Spinal cord (tissue), 10 donors: ENCODE data around the gene ZNF467. TPM values are rescaled to one million over a fixed set of nuclear protein-coding genes. Genes with fewer than 3 reads are reported as not detected.
A peak's percentile ranks its signal among the peaks of the same experiment; 100 is the strongest.

ENCODE experiments used
- DNase-seq, 6 donors: peaks; one replicate each; pipeline versions ENCODE4 v3.0.0 to v3.0.0-alpha.2; 2013 to 2015; ENCODE audit warnings: low spot score in 6 of 6, low read depth in 4 of 6
- H3K27ac ChIP-seq: one replicate; pipeline ENCODE4 v1.5.1; 2013; ENCODE audit warnings: low read depth, low read length, control low read depth
- H3K27me3 ChIP-seq: one replicate; pipeline ENCODE4 v1.6.1; 2013; ENCODE audit warnings: low read length; ENCODE audit not compliant: control insufficient read depth, insufficient read depth
- H3K36me3 ChIP-seq: one replicate; pipeline ENCODE4 v1.6.1; 2013; ENCODE audit warnings: low read length; ENCODE audit not compliant: control insufficient read depth, insufficient read depth
- H3K4me1 ChIP-seq: one replicate; pipeline ENCODE4 v1.6.1; 2013; ENCODE audit warnings: low read length; ENCODE audit not compliant: control insufficient read depth, insufficient read depth
- H3K4me3 ChIP-seq: one replicate; pipeline ENCODE4 v1.5.1; 2013; ENCODE audit warnings: low read depth, low read length, control low read depth
- H3K9me3 ChIP-seq: one replicate; pipeline ENCODE4 v1.6.1; 2013; ENCODE audit warnings: low read length; ENCODE audit not compliant: control insufficient read depth, insufficient read depth
- WGBS: methylation state at CpG from one replicate; pipeline ENCODE4 v1.1.5; 2013; ENCODE audit warnings: missing lambda C conversion rate; ENCODE audit not compliant: insufficient coverage; 5-methylcytosine and 5-hydroxymethylcytosine counted together
- polyA plus RNA-seq, 2 donors: library from polyadenylated mRNA; unstranded; fragments of 120-200 nt; gene quantifications; one replicate each; pipeline ENCODE4 v1.2.1, GENCODE V29; 2013; ENCODE audit not compliant: insufficient read length in 2 of 2
- total RNA-seq, 2 donors: library from RNA; depleted of rRNA in 1 of 2; stranded (reverse); fragments of 120-200 nt in 1 of 2; fragments of >200 nt in 1 of 2; gene quantifications; one replicate each; pipeline versions ENCODE4 v1.2.3 to v1.2.4, GENCODE V29; 2013 to 2014
- donor health status: healthy.

Gene ZNF467
- total and polyA plus RNA-seq, 4 donors: 2.8 to 17.5 (median 7.8) TPM

GRCh38 chr7:149766135-149766675 lies 7.2 kb downstream of the ZNF467 start:
- H3K9me3 ChIP-seq: no peaks in the 10 kb centered on the region
- WGBS: 27% methylated on average over 17 of the region's 18 CpGs
- H3K27me3 ChIP-seq: peaks cover 52% of the 10 kb centered on the region
- peaks cover 25% of the 10 kb centered on the region for H3K36me3 ChIP-seq
- DNase-seq: no peak
- no peak overlapping the region for H3K27ac ChIP-seq
- H3K4me1 ChIP-seq: peaks cover 22% of the 10 kb centered on the region
- no peak overlapping the region for H3K4me3 ChIP-seq

- H3K4me1 ChIP-seq: peaks cover 16% of the 10 kb centered on the region
- H3K36me3 ChIP-seq: peaks cover 25% of the 10 kb centered on the region
- WGBS: 19% methylated on average over 75 of the region's 76 CpGs
- H3K4me3 ChIP-seq: no peak overlapping the region
- peaks cover 55% of the 10 kb centered on the region for H3K27me3 ChIP-seq
- no peak overlapping the region for H3K27ac ChIP-seq
- peak in 2 of 6 donors; percentile 50 to 72 for DNase-seq
- H3K9me3 ChIP-seq: no peaks in the 10 kb centered on the region
These were observed 7.8 kb downstream of the ZNF467 start for GRCh38 chr7:149765399-149766121.

- Histone ChIP-seq H3K4me1 (peaks cover 16% of the 10 kb centered on the region), H3K27me3 (peaks cover 55% of the 10 kb centered on the region)
- 12% methylated on average over 96 of the region's 96 CpGs for WGBS
These were observed 8.6 kb downstream of the ZNF467 start for GRCh38 chr7:149764481-149765398.

GRCh38 chr7:149763563-149764240 lies 9.7 kb downstream of the ZNF467 start:
- WGBS: 64% methylated on average over 16 of the region's 22 CpGs
- H3K27me3 ChIP-seq: peaks cover 54% of the 10 kb centered on the region

More at GRCh38 chr7:149764481-149765398, 8.6 kb downstream of the ZNF467 start:
- H3K27ac ChIP-seq: no peak overlapping the region
- H3K4me3 ChIP-seq: no peak overlapping the region
- peak in 2 of 6 donors; percentile 41 to 66 for DNase-seq
- no peaks in the 10 kb centered on the region for H3K9me3 ChIP-seq
- H3K36me3 ChIP-seq: peaks cover 24% of the 10 kb centered on the region

GRCh38 chr7:149762610-149763009 lies 10.8 kb downstream of the ZNF467 start:
- Histone ChIP-seq H3K9me3 (no peaks in the 10 kb centered on the region), H3K27me3 (peaks cover 50% of the 10 kb centered on the region), H3K27ac (no peak overlapping the region), H3K36me3 (peaks cover 13% of the 10 kb centered on the region), H3K4me3 (no peak overlapping the region), H3K4me1 (peaks cover 16% of the 10 kb centered on the region)
- DNase-seq: no peak
- 83% methylated on average over 10 of the region's 10 CpGs for WGBS

More at GRCh38 chr7:149763563-149764240, 9.7 kb downstream of the ZNF467 start:
- DNase-seq: no peak
- no peak overlapping the region for H3K27ac ChIP-seq
- H3K4me1 ChIP-seq: peaks cover 16% of the 10 kb centered on the region
- peaks cover 13% of the 10 kb centered on the region for H3K36me3 ChIP-seq
- no peaks in the 10 kb centered on the region for H3K9me3 ChIP-seq
- no peak overlapping the region for H3K4me3 ChIP-seq

- Histone ChIP-seq H3K27me3 (peaks cover 46% of the 10 kb centered on the region), H3K9me3 (no peaks in the 10 kb centered on the region), H3K4me1 (peaks cover 16% of the 10 kb centered on the region), H3K36me3 (peaks cover 13% of the 10 kb centered on the region), H3K4me3 (no peak overlapping the region), H3K27ac (no peak overlapping the region)
- WGBS: 56% methylated on average over 1 of the region's 4 CpGs
- peak in 1 of 6 donors; percentile 51 for DNase-seq
These were observed 11.3 kb downstream of the ZNF467 start for GRCh38 chr7:149762089-149762488.

GRCh38 chr7:149761307-149761706 lies 12.1 kb downstream of the ZNF467 start:
- no peak for DNase-seq
- 72% methylated on average over 4 of the region's 5 CpGs for WGBS
- Histone ChIP-seq H3K36me3 (peaks cover 13% of the 10 kb centered on the region), H3K4me1 (peaks cover 16% of the 10 kb centered on the region), H3K9me3 (no peaks in the 10 kb centered on the region), H3K27me3 (peaks cover 39% of the 10 kb centered on the region), H3K27ac (no peak overlapping the region), H3K4me3 (no peak overlapping the region)

GRCh38 chr7:149760538-149760937 lies 12.8 kb downstream of the ZNF467 start:
- Histone ChIP-seq H3K27me3 (peaks cover 31% of the 10 kb centered on the region), H3K9me3 (no peaks in the 10 kb centered on the region), H3K27ac (no peak overlapping the region), H3K36me3 (peaks cover 8% of the 10 kb centered on the region), H3K4me1 (peaks cover 11% of the 10 kb centered on the region), H3K4me3 (no peak overlapping the region)
- no peak for DNase-seq
- WGBS: 48% methylated on average over 2 of the region's 6 CpGs
